ENCODE data around the gene MATK.
"Not testable (repeated sequence)": the region's sequence is repeated elsewhere in the genome, so short reads cannot be mapped to it uniquely, and the experiment has no call there.

GRCh38 chr19:3816148-3816547, 30.0 kb upstream of the MATK start:
- TF ChIP-seq SMC3 (conservative IDR thresholded peaks at IDR 0.05; ENCODE audit: poor library complexity); RAD21 (conservative IDR thresholded peaks at IDR 0.05); EP300 (conservative IDR thresholded peaks at IDR 0.05; ENCODE audit: poor library complexity, severe bottlenecking); CTCF (IDR thresholded peaks at IDR 0.05; ENCODE audit: poor library complexity, severe bottlenecking); REST (IDR thresholded peaks at IDR 0.05; ENCODE audit: borderline replicate concordance); POLR2AphosphoS5 (IDR thresholded peaks at IDR 0.05); EZH2 (IDR thresholded peaks at IDR 0.05; ENCODE audit: borderline replicate concordance, insufficient read depth, low read length, poor library complexity, severe bottlenecking): not testable (repeated sequence)

All from neural cell (in vitro differentiated cells).